Thyroid gland (tissue), 4 donors: ENCODE data around the gene ANKLE2. TPM values are rescaled to one million over a fixed set of nuclear protein-coding genes. Genes with fewer than 3 reads are reported as not detected.

ENCODE experiments used
- DNase-seq, 2 donors: peaks; one replicate each; pipeline ENCODE4 v3.0.0-alpha.2; 2019
- H3K27ac ChIP-seq, 3 donors: fragments of 200-600 bp; sonication (generic); 1 replicate in 2 of 3; 2 replicates in 1 of 3; pipeline ENCODE4 v1.5.1; 2016 to 2019; ENCODE audit warnings: mild to moderate bottlenecking in 1 of 3, moderate library complexity in 1 of 3
- H3K27me3 ChIP-seq: fragments of 200-600 bp; sonication (generic); one replicate; pipeline ENCODE4 v1.5.1; 2019
- H3K36me3 ChIP-seq, 2 donors: fragments of 200-600 bp; sonication (generic); one replicate each; pipeline ENCODE4 v1.5.1; 2016 to 2019
- H3K4me1 ChIP-seq, 2 donors: fragments of 200-600 bp; sonication (generic); one replicate each; pipeline ENCODE4 v1.5.1; 2017 to 2019
- H3K4me3 ChIP-seq, 3 donors: fragments of 200-600 bp; sonication (generic); replicated peaks in 1 of 3; 1 replicate in 2 of 3; 2 replicates in 1 of 3; pipeline ENCODE4 v1.5.1; 2016; ENCODE audit warnings: mild to moderate bottlenecking in 1 of 3
- H3K9me3 ChIP-seq: fragments of 200-600 bp; sonication (generic); one replicate; pipeline ENCODE4 v1.5.1; 2017
- POLR2A ChIP-seq, 2 donors: fragments of 450-650 bp; IDR thresholded peaks; one replicate each; pipeline ENCODE4 v1.6.1; 2017; ENCODE audit warnings: antibody characterized with exemption in 2 of 2, mild to moderate bottlenecking in 2 of 2, moderate library complexity in 1 of 2
- WGBS, 2 donors: methylation state at CpG; one replicate each; pipeline ENCODE4 v1.1.5; 2017; 5-methylcytosine and 5-hydroxymethylcytosine counted together
- intact Hi-C: fragments of 100-400 bp; cut with DNase I; formaldehyde crosslinking; loops from one replicate; pipeline ENCODE4 v1.15.1; 2023
- total RNA-seq, 4 donors: library from RNA; depleted of rRNA; stranded (reverse); fragments of >200 nt; gene quantifications; one replicate each; pipeline ENCODE4 v1.2.3, GENCODE V29; 2016
- TF ChIP-seq, protein P1 (sequence below), 6 experiments: fragments of 200-600 bp in 3 of 6; fragments of 450-650 bp in 3 of 6; sonication (generic) in 3 of 6; IDR thresholded peaks; one replicate each; pipeline ENCODE4 v1.5.1; 2016 to 2019; ENCODE audit warnings: antibody characterized with exemption in 6 of 6, mild to moderate bottlenecking in 2 of 6, inconsistent platforms in 1 of 6, moderate library complexity in 1 of 6

ANKLE2 gene
- total RNA-seq, 4 donors from 2014 or later = 50.7 to 70.7 (median 55.3) TPM

DNA sequence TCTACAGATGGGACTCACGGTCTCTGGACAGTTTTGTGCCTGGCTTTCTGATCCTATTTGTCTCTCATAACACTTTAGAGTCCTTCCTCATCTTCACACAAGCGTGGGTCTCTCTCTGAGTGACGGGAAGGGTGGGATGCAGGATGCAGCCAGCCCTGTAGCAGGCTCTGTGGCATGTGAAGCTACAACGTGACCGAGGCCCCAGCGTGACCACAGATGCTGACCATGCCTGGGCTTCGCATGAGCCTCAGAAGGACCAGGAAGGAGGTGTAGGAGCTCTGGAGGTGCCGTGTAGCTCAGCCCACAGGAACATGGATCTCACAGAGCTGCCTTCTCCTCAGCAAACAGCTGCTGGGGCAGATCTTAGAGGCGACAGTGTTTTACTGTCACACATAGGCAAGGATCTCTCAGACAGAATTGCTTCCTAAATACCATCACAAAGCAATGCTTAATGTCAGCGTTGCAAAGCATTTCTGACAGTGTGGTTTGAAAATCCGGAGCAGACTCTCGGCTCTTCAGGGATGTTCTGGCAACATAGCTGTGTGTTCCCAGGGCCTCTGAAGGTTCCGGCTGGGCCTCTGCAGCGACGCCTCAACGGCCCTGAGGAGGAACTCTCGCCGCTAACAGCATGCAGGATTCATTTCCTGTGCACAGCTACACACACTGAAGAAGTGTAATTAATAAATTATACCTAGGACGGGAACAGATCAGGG, 21.9 kb downstream of the ANKLE2 start:
- Histone ChIP-seq H3K4me1 (no peaks in the 10 kb centered on the region), H3K27me3 (no peaks in the 10 kb centered on the region), H3K4me3 (no peak overlapping the region), H3K9me3 (no peaks in the 10 kb centered on the region), H3K27ac (no peak overlapping the region), H3K36me3 (peaks cover 69 to 77% of the 10 kb centered on the region in 2 donors)
- intact Hi-C loops = no loop called here
- TF ChIP-seq, protein P1, sequence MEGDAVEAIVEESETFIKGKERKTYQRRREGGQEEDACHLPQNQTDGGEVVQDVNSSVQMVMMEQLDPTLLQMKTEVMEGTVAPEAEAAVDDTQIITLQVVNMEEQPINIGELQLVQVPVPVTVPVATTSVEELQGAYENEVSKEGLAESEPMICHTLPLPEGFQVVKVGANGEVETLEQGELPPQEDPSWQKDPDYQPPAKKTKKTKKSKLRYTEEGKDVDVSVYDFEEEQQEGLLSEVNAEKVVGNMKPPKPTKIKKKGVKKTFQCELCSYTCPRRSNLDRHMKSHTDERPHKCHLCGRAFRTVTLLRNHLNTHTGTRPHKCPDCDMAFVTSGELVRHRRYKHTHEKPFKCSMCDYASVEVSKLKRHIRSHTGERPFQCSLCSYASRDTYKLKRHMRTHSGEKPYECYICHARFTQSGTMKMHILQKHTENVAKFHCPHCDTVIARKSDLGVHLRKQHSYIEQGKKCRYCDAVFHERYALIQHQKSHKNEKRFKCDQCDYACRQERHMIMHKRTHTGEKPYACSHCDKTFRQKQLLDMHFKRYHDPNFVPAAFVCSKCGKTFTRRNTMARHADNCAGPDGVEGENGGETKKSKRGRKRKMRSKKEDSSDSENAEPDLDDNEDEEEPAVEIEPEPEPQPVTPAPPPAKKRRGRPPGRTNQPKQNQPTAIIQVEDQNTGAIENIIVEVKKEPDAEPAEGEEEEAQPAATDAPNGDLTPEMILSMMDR (IDR thresholded peaks at IDR 0.05) = no peak
- no peak for TF ChIP-seq POLR2A (IDR thresholded peaks at IDR 0.05)
- DNase-seq = no peak
- WGBS, 2 donors = 91 to 93% methylated on average over 19 of the region's 19 CpGs

DNA sequence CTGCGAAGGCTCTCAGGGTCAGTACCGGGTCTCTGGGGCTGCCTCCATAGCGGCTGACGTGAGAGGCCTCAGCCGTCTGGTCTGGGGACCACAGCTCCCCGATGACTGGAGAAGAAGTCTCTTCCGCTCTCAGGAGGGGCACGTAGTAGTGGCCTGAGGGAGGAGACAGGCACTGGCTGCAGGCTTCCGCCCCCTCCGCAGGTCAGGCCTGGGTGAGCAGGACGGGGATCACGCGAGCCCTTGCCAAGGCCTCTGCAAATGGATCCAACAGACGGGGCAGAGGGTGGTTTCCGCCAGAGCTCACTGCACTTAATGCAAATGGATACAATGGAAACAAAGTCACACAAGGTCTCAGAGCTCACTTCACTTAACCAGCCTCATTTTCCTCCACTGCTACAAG, 24.7 kb downstream of the ANKLE2 start:
- Histone ChIP-seq H3K36me3 (peaks cover 73 to 89% of the 10 kb centered on the region in 2 donors), H3K27me3 (no peaks in the 10 kb centered on the region), H3K4me3 (no peak overlapping the region), H3K4me1 (no peaks in the 10 kb centered on the region), H3K9me3 (no peaks in the 10 kb centered on the region), H3K27ac (no peak overlapping the region)
- intact Hi-C loops = no loop called here
- WGBS, 2 donors = 79 to 92% methylated on average over 6 to 9 of the region's 15 CpGs
- no peak for TF ChIP-seq POLR2A (IDR thresholded peaks at IDR 0.05)
- TF ChIP-seq, protein P1 (IDR thresholded peaks at IDR 0.05) = no peak
- DNase-seq = no peak

DNA sequence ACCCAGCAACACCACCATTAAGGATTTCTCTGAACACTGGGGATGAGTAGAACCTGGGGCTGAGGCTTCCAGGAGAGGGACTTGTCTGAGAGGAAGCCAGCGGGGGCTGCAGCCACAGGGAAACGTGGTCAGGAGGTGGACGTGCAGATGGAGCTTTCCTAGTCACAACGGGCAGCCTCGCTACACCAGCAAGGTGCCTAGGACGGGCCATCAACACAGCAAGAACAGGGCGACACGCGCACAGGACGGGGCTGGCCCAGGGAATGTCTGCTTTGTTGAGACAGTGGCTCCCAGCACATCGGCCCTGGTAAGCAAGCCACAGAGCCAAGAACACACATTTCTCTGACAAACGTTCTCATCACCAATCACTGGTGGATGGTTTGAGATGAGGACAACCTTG, 25.3 kb downstream of the ANKLE2 start:
- H3K27me3 ChIP-seq = no peaks in the 10 kb centered on the region
- H3K27ac ChIP-seq = no peak overlapping the region
- H3K4me3 ChIP-seq = no peak overlapping the region
- no peak for TF ChIP-seq POLR2A (IDR thresholded peaks at IDR 0.05)
- TF ChIP-seq, protein P1 (IDR thresholded peaks at IDR 0.05) = no peak
- no peak for DNase-seq
- H3K9me3 ChIP-seq = no peaks in the 10 kb centered on the region
- WGBS, 2 donors = 88 to 96% methylated on average over 11 to 12 of the region's 12 CpGs
- intact Hi-C loops = no loop called here
- no peaks in the 10 kb centered on the region for H3K4me1 ChIP-seq
- H3K36me3 ChIP-seq = peaks cover 78 to 89% of the 10 kb centered on the region in 2 donors

DNA sequence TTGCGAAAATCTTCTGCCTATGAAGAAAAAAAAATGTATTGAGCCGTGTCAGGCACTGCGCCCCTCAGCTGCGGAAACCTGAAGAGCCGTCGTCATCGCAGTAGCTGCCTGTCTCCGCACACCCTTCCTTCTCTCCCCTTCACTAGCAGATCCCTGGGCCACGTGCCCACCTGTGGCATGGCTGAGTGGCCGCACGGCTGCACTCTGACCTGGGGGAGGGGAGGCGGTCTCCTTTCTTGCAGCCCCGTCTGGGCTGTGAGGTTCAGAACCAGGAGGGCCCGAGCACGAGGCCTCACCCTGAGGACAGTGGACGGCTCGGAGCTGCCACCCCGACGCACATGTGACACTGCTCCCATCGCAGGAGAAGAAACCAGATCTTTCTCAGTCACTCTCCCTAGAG, 26.1 kb downstream of the ANKLE2 start:
- 90 to 91% methylated on average over 18 to 20 of the region's 20 CpGs for WGBS, 2 donors

DNA sequence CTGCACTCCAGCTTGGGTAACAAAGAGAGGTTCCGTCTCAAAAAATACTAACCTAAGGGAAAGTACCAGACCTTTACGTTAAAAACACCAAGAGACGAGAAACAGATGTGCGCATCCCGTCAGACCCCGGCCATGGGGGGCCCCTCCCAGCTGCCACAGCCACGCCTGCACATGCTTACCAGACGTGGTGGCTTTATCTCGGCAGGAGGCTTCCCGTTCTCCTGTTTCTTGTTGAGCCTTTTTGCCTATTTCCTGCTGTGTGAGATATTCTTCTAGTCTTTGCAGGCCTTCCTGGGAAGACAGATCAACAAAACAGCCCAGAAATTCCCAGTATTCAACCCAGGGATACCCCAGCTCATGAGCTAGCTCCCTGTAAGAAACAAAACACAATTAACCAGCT, 27.4 kb downstream of the ANKLE2 start:
- H3K27me3 ChIP-seq = no peaks in the 10 kb centered on the region
- no peak for DNase-seq
- WGBS, 2 donors = 74 to 88% methylated on average over 10 of the region's 10 CpGs
- no peaks in the 10 kb centered on the region for H3K9me3 ChIP-seq
- no peak for TF ChIP-seq POLR2A (IDR thresholded peaks at IDR 0.05)
- intact Hi-C loops = no loop called here
- no peaks in the 10 kb centered on the region for H3K4me1 ChIP-seq
- no peak overlapping the region for H3K4me3 ChIP-seq
- peaks cover 65 to 78% of the 10 kb centered on the region in 2 donors for H3K36me3 ChIP-seq
- H3K27ac ChIP-seq = no peak overlapping the region

More for the DNA sequence above, 26.1 kb downstream of the ANKLE2 start:
- TF ChIP-seq, protein P1 (IDR thresholded peaks at IDR 0.05) = no peak
- no peak for TF ChIP-seq POLR2A (IDR thresholded peaks at IDR 0.05)
- DNase-seq = no peak
- no peaks in the 10 kb centered on the region for H3K4me1 ChIP-seq
- no peak overlapping the region for H3K4me3 ChIP-seq
- intact Hi-C loops = no loop called here
- peaks cover 77 to 89% of the 10 kb centered on the region in 2 donors for H3K36me3 ChIP-seq
- H3K9me3 ChIP-seq = no peaks in the 10 kb centered on the region
- H3K27me3 ChIP-seq = no peaks in the 10 kb centered on the region
- H3K27ac ChIP-seq = no peak overlapping the region
